ENCODE data around the gene CWC15. TPM values are rescaled to one million over a fixed set of nuclear protein-coding genes. Genes with fewer than 3 reads are reported as not detected.
"Not testable (repeated sequence)": the region's sequence is repeated elsewhere in the genome, so short reads cannot be mapped to it uniquely, and the experiment has no call there.

Gene CWC15
- total RNA-seq (2022) (38.8 and 48.6 TPM in 2 replicates), Bru-seq, nascent RNA (percentile 83 among the genes with signal in this experiment), BruChase-seq, experiment 1, labeled RNA remaining after a 6-hour chase (percentile 70 among the genes with signal in this experiment), BruChase-seq, experiment 2, labeled RNA remaining after a 2-hour chase (percentile 71 among the genes with signal in this experiment)
- long read RNA-seq, transcript CWC15-201 (7 exons, 1,576 nt) = major isoform, 63 of 72 reads
- long read RNA-seq, partial matches to known transcripts = 4 of 72 reads
- long read RNA-seq, other reads (novel, unspliced or antisense) = 4 of 72 reads

DNA sequence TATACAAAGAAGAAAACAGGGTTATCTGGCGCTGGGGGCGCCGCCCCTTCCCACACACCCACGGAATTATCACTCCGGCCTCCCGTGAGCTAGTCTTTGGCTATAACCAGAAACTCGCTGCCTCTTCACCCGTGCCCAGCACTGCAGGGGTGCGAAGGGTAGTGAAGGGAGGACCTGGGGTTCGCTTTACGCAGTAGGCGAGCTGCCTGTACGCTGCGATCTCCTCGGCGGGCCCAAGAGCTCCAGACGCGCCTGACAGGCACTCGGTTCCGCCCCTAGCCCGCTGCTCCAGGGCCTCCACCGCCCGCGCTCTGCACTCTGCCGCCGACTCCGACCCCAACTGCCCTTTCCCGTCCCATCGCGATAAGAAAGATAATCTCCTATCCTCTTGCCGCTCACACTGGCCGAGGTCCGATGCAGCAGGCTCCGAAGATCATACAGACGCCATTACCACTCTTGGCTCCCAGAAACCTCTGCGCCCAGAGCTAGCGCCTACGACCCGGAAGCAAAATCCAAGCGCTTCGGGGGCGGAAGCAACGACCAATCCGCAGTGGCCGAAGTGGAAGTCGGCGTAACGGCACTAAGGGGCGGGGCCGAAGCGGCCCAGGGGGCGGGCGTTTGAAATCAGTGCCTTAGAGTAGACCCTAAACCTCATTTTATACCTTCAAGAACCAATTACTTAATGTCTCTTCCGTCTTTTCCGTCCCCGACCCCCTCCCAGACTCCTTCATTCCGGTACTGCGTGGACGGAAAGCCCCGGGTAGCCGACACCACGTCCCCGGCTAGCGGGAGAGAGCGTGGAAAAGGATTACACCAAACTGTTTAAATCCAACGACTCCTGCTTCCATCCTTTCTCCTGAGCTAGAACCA lies at the start of gene CWC15, which contains the start of gene KDM4D:
Gene CWC15, minus strand, starts transcription at position 458 of the 870 bp plus-strand sequence. CDS start 1,371 bp downstream, outside the sequence.
Gene KDM4D, plus strand, starts transcription at position 611 of the 870 bp plus-strand sequence. CDS start 23,664 bp downstream, outside the sequence.
- Mint-ChIP-seq H3K4me1 (ENCODE audit: low read depth, unreplicated experiment) (peaks cover 9% of the 10 kb centered on the region), H3K9me3 (ENCODE audit: low read depth, unreplicated experiment) (no peaks in the 10 kb centered on the region), H3K27ac (ENCODE audit: unreplicated experiment) (peak within 1 kb of the TSS; percentile 98), H3K36me3 (ENCODE audit: insufficient read depth, unreplicated experiment) (peaks cover 33% of the 10 kb centered on the region), H3K4me3 (ENCODE audit: low read depth, unreplicated experiment) (peak within 1 kb of the TSS; percentile 98), H3K27me3 (ENCODE audit: unreplicated experiment) (no peaks in the 10 kb centered on the region)
- BruUV-seq (replicated peaks) = no TSS peak
- CTCF ChIA-PET = interaction anchor here (0.9 kb wide), 1 partner anchor 95 kb away, joined by 3 read pairs; no protein-coding TSS in a partner anchor
- intact Hi-C loops (cut with micrococcal nuclease; ENCODE audit: unreplicated experiment) = loop anchor here (2.0 kb wide), 1 partner anchor 95 kb away; no protein-coding TSS in a partner anchor
- TF ChIP-seq, protein P1, sequence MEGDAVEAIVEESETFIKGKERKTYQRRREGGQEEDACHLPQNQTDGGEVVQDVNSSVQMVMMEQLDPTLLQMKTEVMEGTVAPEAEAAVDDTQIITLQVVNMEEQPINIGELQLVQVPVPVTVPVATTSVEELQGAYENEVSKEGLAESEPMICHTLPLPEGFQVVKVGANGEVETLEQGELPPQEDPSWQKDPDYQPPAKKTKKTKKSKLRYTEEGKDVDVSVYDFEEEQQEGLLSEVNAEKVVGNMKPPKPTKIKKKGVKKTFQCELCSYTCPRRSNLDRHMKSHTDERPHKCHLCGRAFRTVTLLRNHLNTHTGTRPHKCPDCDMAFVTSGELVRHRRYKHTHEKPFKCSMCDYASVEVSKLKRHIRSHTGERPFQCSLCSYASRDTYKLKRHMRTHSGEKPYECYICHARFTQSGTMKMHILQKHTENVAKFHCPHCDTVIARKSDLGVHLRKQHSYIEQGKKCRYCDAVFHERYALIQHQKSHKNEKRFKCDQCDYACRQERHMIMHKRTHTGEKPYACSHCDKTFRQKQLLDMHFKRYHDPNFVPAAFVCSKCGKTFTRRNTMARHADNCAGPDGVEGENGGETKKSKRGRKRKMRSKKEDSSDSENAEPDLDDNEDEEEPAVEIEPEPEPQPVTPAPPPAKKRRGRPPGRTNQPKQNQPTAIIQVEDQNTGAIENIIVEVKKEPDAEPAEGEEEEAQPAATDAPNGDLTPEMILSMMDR (IDR thresholded peaks at IDR 0.05; ENCODE audit: unreplicated experiment) = no peak
- DNase-seq = peak; percentile 88

DNA sequence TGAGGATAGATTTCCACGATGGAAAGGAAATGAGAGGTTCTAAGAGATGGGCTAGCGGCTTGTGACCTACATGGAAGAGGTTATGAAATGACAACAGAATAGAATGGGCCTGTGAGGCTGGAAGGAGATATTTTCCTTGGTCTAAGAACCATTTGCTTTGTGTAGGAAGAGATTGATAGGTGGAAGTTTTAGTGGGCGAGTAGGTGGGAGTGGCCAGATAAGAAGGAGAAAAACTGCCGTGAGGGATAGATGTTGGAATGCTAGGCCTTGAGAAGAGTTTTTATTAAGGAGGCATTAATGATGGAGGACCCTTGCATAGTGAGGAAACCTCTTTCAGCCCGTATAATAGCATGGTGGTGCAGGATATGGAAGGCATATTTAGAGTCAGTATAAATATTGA lies 48.1 kb upstream of the CWC15 start:
- H3K4me3 Mint-ChIP-seq (ENCODE audit: low read depth, unreplicated experiment); intact Hi-C loops (cut with micrococcal nuclease; ENCODE audit: unreplicated experiment); DNase-seq; H3K36me3 Mint-ChIP-seq (ENCODE audit: insufficient read depth, unreplicated experiment); H3K9me3 Mint-ChIP-seq (ENCODE audit: low read depth, unreplicated experiment); BruUV-seq (replicated peaks); H3K4me1 Mint-ChIP-seq (ENCODE audit: low read depth, unreplicated experiment); CTCF ChIA-PET; H3K27ac Mint-ChIP-seq (ENCODE audit: unreplicated experiment); H3K27me3 Mint-ChIP-seq (ENCODE audit: unreplicated experiment): not testable (repeated sequence)

DNA sequence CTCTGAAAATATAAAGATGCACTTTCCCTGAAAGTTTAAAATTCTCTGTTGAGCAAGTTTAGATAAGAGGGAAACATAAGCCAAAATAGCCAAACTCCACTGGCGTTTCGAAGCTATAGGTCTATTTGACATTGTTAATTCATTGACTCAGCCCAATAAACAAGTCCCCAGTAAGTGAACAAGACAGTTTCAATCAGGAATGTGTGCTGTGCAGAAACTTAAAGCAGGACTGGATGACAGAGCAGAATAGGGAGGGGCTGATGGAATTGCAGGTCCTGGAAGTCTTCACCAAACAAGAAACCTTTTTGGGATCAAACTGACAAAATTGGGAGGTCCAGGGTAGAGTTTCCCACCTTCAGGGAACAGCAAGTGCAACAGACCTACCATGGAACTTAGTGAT lies 42.8 kb upstream of the CWC15 start:
- DNase-seq = no peak
- Mint-ChIP-seq H3K27me3 (ENCODE audit: unreplicated experiment) (no peaks in the 10 kb centered on the region), H3K36me3 (ENCODE audit: insufficient read depth, unreplicated experiment) (no peaks in the 10 kb centered on the region), H3K9me3 (ENCODE audit: low read depth, unreplicated experiment) (no peaks in the 10 kb centered on the region), H3K27ac (ENCODE audit: unreplicated experiment) (no peak overlapping the region), H3K4me1 (ENCODE audit: low read depth, unreplicated experiment) (no peaks in the 10 kb centered on the region), H3K4me3 (ENCODE audit: low read depth, unreplicated experiment) (no peak overlapping the region)
- no TSS peak for BruUV-seq (replicated peaks)
- TF ChIP-seq, protein P1 (IDR thresholded peaks at IDR 0.05; ENCODE audit: unreplicated experiment) = no peak
- intact Hi-C loops (cut with micrococcal nuclease; ENCODE audit: unreplicated experiment) = no loop called here
- CTCF ChIA-PET = interaction anchor here (0.5 to 1.5 kb wide), 2 partner anchors 12 to 1130 kb away, joined by 3 to 4 read pairs; no protein-coding TSS in a partner anchor

DNA sequence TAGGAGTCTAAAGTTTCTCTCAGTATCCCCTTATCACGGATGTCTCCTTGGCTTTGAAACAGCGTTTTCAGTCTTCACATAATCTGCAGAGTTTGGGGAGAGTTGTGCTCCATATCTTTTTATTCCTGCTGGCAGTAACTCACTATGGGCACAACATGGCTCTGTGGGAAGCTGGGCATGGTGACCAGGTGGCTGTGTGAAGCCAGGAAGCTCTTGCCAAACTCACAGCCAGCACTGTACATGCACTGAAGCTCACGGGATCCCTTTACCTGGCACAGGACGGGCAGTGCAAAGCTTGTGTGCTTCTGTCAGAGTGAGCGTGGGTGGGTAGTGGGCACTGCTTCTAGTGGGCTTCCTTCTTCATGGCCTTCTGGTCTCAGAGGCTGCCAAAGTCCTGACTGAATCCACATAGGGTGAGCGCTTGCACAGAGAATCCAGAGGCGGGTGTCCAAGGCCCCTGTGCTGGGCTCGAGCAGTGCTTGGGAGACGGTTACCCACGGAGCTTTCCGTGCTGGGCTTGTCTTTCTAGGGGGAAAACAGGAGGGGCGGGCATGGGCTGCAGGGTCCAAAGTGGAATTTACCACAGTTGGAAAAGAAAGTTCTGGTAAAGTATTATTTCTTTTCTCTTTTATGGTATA lies 40.9 kb upstream of the CWC15 start:
- Mint-ChIP-seq H3K36me3 (ENCODE audit: insufficient read depth, unreplicated experiment) (no peaks in the 10 kb centered on the region), H3K4me1 (ENCODE audit: low read depth, unreplicated experiment) (no peaks in the 10 kb centered on the region), H3K27me3 (ENCODE audit: unreplicated experiment) (no peaks in the 10 kb centered on the region), H3K4me3 (ENCODE audit: low read depth, unreplicated experiment) (no peak overlapping the region), H3K9me3 (ENCODE audit: low read depth, unreplicated experiment) (no peaks in the 10 kb centered on the region), H3K27ac (ENCODE audit: unreplicated experiment) (no peak overlapping the region)
- TF ChIP-seq, protein P1 (IDR thresholded peaks at IDR 0.05; ENCODE audit: unreplicated experiment) = no peak
- DNase-seq = no peak
- intact Hi-C loops (cut with micrococcal nuclease; ENCODE audit: unreplicated experiment) = no loop called here
- no TSS peak for BruUV-seq (replicated peaks)
- CTCF ChIA-PET = no interaction called here

All from Calu3 (cell line).